ENCODE measurements around the gene CALML6. TPM values are rescaled to one million over a fixed set of nuclear protein-coding genes. Genes with fewer than 3 reads are reported as not detected.
"Not testable (repeated sequence)": the region's sequence is repeated elsewhere in the genome, so short reads cannot be mapped to it uniquely, and the experiment has no call there.

Gene CALML6
- total RNA-seq, 1 experiment from 2014 or later: 1.4 TPM

- H3K27me3 ChIP-seq (replicated peaks; ENCODE audit: control insufficient read depth, insufficient read depth, low read length): no peaks in the 10 kb centered on the region
- intact Hi-C loops (cut with micrococcal nuclease; ENCODE audit: unreplicated experiment): no loop called here
- CTCF ChIA-PET: no interaction called here
- no peak for DNase-seq
- POLR2A ChIA-PET: no interaction called here
- no peaks in the 10 kb centered on the region for H3K9me3 Mint-ChIP-seq (ENCODE audit: unreplicated experiment)
- no peaks in the 10 kb centered on the region for H3K36me3 ChIP-seq (ENCODE audit: control insufficient read depth, insufficient read depth, low read length)
- no TSS peak for BruUV-seq (replicated peaks)
- no peaks in the 10 kb centered on the region for H3K4me1 Mint-ChIP-seq (ENCODE audit: low read depth, unreplicated experiment)
- H3K36me3 Mint-ChIP-seq (ENCODE audit: insufficient read depth, unreplicated experiment): no peaks in the 10 kb centered on the region
- TF ChIP-seq CTCF (IDR thresholded peaks at IDR 0.05; ENCODE audit: insufficient read depth in 1 of 2, low read depth in 1 of 2, low read length in 1 of 2, severe bottlenecking in 1 of 2, unreplicated experiment in 1 of 2): no peak
- H3K4me3 Mint-ChIP-seq (ENCODE audit: unreplicated experiment): no peak overlapping the region
- H3K27me3 Mint-ChIP-seq (ENCODE audit: insufficient read depth, unreplicated experiment): no peaks in the 10 kb centered on the region
- no peaks in the 10 kb centered on the region for H3K9me3 ChIP-seq
- peaks cover 2% of the 10 kb centered on the region; the same call in 1 of the 2 replicates for H3K4me1 ChIP-seq
- H3K4me3 ChIP-seq (ENCODE audit: low read depth, low read length): no peak overlapping the region
- H3K27ac Mint-ChIP-seq (ENCODE audit: unreplicated experiment): no peak overlapping the region
These were observed 13.4 kb downstream of the CALML6 start for GRCh38 chr1:1928231-1929101.

- no peak overlapping the region for H3K4me3 Mint-ChIP-seq (ENCODE audit: unreplicated experiment)
- no TSS peak for BruUV-seq (replicated peaks)
- intact Hi-C loops (cut with micrococcal nuclease; ENCODE audit: unreplicated experiment): no loop called here
- Histone ChIP-seq H3K9me3 (no peaks in the 10 kb centered on the region), H3K4me1 (no peaks in the 10 kb centered on the region), H3K36me3 (ENCODE audit: control insufficient read depth, insufficient read depth, low read length) (no peaks in the 10 kb centered on the region), H3K4me3 (ENCODE audit: low read depth, low read length) (no peak overlapping the region), H3K27me3 (replicated peaks; ENCODE audit: control insufficient read depth, insufficient read depth, low read length) (no peaks in the 10 kb centered on the region)
- ChIA-PET CTCF (no interaction called here), POLR2A (no interaction called here)
- H3K4me1 Mint-ChIP-seq (ENCODE audit: low read depth, unreplicated experiment): no peaks in the 10 kb centered on the region
- no peak overlapping the region for H3K27ac Mint-ChIP-seq (ENCODE audit: unreplicated experiment)
- no peaks in the 10 kb centered on the region for H3K36me3 Mint-ChIP-seq (ENCODE audit: insufficient read depth, unreplicated experiment)
- no peaks in the 10 kb centered on the region for H3K27me3 Mint-ChIP-seq (ENCODE audit: insufficient read depth, unreplicated experiment)
- DNase-seq: no peak
- no peaks in the 10 kb centered on the region for H3K9me3 Mint-ChIP-seq (ENCODE audit: unreplicated experiment)
- no peak for TF ChIP-seq CTCF (IDR thresholded peaks at IDR 0.05; ENCODE audit: insufficient read depth in 1 of 2, low read depth in 1 of 2, low read length in 1 of 2, severe bottlenecking in 1 of 2, unreplicated experiment in 1 of 2)
These were observed 14.1 kb downstream of the CALML6 start for GRCh38 chr1:1929102-1929638.

- Mint-ChIP-seq H3K36me3 (ENCODE audit: insufficient read depth, unreplicated experiment) (no peaks in the 10 kb centered on the region), H3K4me1 (ENCODE audit: low read depth, unreplicated experiment) (no peaks in the 10 kb centered on the region), H3K9me3 (ENCODE audit: unreplicated experiment) (no peaks in the 10 kb centered on the region), H3K27ac (ENCODE audit: unreplicated experiment) (no peak overlapping the region), H3K27me3 (ENCODE audit: insufficient read depth, unreplicated experiment) (no peaks in the 10 kb centered on the region), H3K4me3 (ENCODE audit: unreplicated experiment) (no peak overlapping the region)
- BruUV-seq (replicated peaks): no TSS peak
- TF ChIP-seq CTCF (IDR thresholded peaks at IDR 0.05; ENCODE audit: insufficient read depth in 1 of 2, low read depth in 1 of 2, low read length in 1 of 2, severe bottlenecking in 1 of 2, unreplicated experiment in 1 of 2): no peak
- intact Hi-C loops (cut with micrococcal nuclease; ENCODE audit: unreplicated experiment): no loop called here
- ChIA-PET POLR2A (no interaction called here), CTCF (no interaction called here)
- H3K9me3 ChIP-seq: no peaks in the 10 kb centered on the region
- H3K4me1 ChIP-seq: no peaks in the 10 kb centered on the region
- no peak overlapping the region for H3K4me3 ChIP-seq (ENCODE audit: low read depth, low read length)
- no peak for DNase-seq
- H3K36me3 ChIP-seq (ENCODE audit: control insufficient read depth, insufficient read depth, low read length): no peaks in the 10 kb centered on the region
- no peaks in the 10 kb centered on the region for H3K27me3 ChIP-seq (replicated peaks; ENCODE audit: control insufficient read depth, insufficient read depth, low read length)
These were observed 14.8 kb downstream of the CALML6 start for GRCh38 chr1:1929639-1930545.

GRCh38 chr1:1934848-1935247 is 19.8 kb downstream of the CALML6 start:
- POLR2A ChIA-PET; H3K27me3 Mint-ChIP-seq (ENCODE audit: insufficient read depth, unreplicated experiment); H3K27ac Mint-ChIP-seq (ENCODE audit: unreplicated experiment); H3K4me1 ChIP-seq; H3K36me3 Mint-ChIP-seq (ENCODE audit: insufficient read depth, unreplicated experiment); CTCF ChIA-PET; intact Hi-C loops (cut with micrococcal nuclease; ENCODE audit: unreplicated experiment); H3K4me3 Mint-ChIP-seq (ENCODE audit: unreplicated experiment); H3K36me3 ChIP-seq (ENCODE audit: control insufficient read depth, insufficient read depth, low read length); H3K9me3 Mint-ChIP-seq (ENCODE audit: unreplicated experiment); H3K4me3 ChIP-seq (ENCODE audit: low read depth, low read length); BruUV-seq (replicated peaks); DNase-seq; H3K9me3 ChIP-seq; H3K27me3 ChIP-seq (replicated peaks; ENCODE audit: control insufficient read depth, insufficient read depth, low read length); H3K4me1 Mint-ChIP-seq (ENCODE audit: low read depth, unreplicated experiment): not testable (repeated sequence)
